Aorta (tissue), 5 donors: ENCODE data around the gene SIDT1. TPM values are rescaled to one million over a fixed set of nuclear protein-coding genes. Genes with fewer than 3 reads are reported as not detected.

Source experiments
- ATAC-seq: fragments of 200-7000 bp; cut with Tn5 transposase; one replicate; pipeline ENCODE4 v1.9.1; 2022; ENCODE audit warnings: moderate library complexity; ENCODE audit not compliant: low FRiP score
- DNase-seq, 2 donors: peaks; one replicate each; pipeline ENCODE4 v3.0.0-alpha.2; 2020
- H3K27ac ChIP-seq, 2 donors: one replicate each; pipeline ENCODE4 v1.5.1; 2013; ENCODE audit warnings: low read length in 2 of 2, mild to moderate bottlenecking in 2 of 2, moderate library complexity in 2 of 2, control low read depth in 1 of 2, inconsistent platforms in 1 of 2, low read depth in 1 of 2
- H3K27me3 ChIP-seq, 2 donors: one replicate each; pipeline ENCODE4 v1.6.1; 2013; ENCODE audit warnings: control low read depth in 1 of 2, low read length in 1 of 2, mild to moderate bottlenecking in 1 of 2, moderate library complexity in 1 of 2; ENCODE audit not compliant: insufficient read depth in 2 of 2, control insufficient read depth in 1 of 2
- H3K36me3 ChIP-seq, 2 donors: one replicate each; pipeline ENCODE4 v1.6.1; 2013; ENCODE audit warnings: control low read depth in 1 of 2, low read length in 1 of 2, mild to moderate bottlenecking in 1 of 2; ENCODE audit not compliant: insufficient read depth in 2 of 2, control insufficient read depth in 1 of 2
- H3K4me1 ChIP-seq, 2 donors: one replicate each; pipeline ENCODE4 v1.6.1; 2013; ENCODE audit warnings: low read length in 2 of 2, control low read depth in 1 of 2, mild to moderate bottlenecking in 1 of 2, moderate library complexity in 1 of 2; ENCODE audit not compliant: insufficient read depth in 2 of 2, control insufficient read depth in 1 of 2
- H3K4me3 ChIP-seq, 2 donors: one replicate each; pipeline ENCODE4 v1.5.1; 2013; ENCODE audit warnings: low read length in 2 of 2, control low read depth in 1 of 2, mild to moderate bottlenecking in 1 of 2
- H3K9me3 ChIP-seq: one replicate; pipeline ENCODE4 v1.6.1; 2013; ENCODE audit warnings: mild to moderate bottlenecking, low read length; ENCODE audit not compliant: control insufficient read depth
- WGBS, 2 donors: extraction: QIAGEN DNeasy Blood & Tissue Kit; methylation state at CpG; one replicate each; pipeline ENCODE4 v1.1.7; 2013; 5-methylcytosine and 5-hydroxymethylcytosine counted together
- intact Hi-C, 2 donors: fragments of 100-400 bp; cut with DNase I; formaldehyde crosslinking; loops; one replicate each; pipeline versions ENCODE4 v1.14.2 to v1.15.0; 2022
- microRNA-seq, 2 donors: library from miRNA; unstranded; fragments of <30 nt; microRNA quantifications; one replicate each; pipeline ENCODE4 v1.2.0, GENCODE V29; 2020
- polyA plus RNA-seq, 2 donors: library from polyadenylated mRNA; stranded (reverse); fragments of 200-250 nt; gene quantifications; one replicate each; pipeline ENCODE4 v1.2.3, GENCODE V29; 2013
- total RNA-seq, 2 donors: library from RNA; stranded (reverse); fragmentation: NEBNext Ultra II Directional; extraction: Animal tissue kit (Norgen Biotek cat#: 25700); gene quantifications; one replicate each; pipeline ENCODE4 v1.2.1, GENCODE V29; 2021
- donor health status: healthy with polysubstance abuse.
- donor health status: Bipolar disorder and iron deficiency.
- donor health status: DM: no; HTN: no; CAD: no.
- donor health status: DM: no; HTN: no; CAD: no.
- donor health status: DM: yes; HTN: yes; CAD: no.

The SIDT1 gene
- total and polyA plus RNA-seq, 4 donors, result 0.08 to 3.8 (median 2.4) TPM

DNA sequence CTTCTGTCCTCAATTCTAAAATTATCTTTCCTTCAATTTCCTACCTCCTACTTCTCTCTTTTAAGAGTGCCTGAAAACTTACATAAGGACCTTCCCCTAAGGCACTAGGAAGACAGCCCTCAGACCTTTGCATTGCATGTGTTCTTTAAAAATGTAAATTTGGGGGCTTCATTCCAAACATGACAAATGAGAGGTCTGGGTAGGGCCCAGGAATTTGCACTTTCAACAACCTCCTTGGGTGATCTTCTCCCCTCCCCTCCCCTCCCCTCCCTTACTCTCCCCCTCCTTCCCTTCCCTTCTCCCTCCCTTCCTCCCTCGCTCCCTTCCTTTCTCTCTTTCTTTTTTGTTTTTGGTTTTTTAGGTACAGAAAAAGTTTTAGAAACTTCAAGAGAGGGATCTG is 145.4 kb downstream of the SIDT1 start:
- H3K9me3 ChIP-seq, result no peaks in the 10 kb centered on the region
- H3K36me3 ChIP-seq, result no peaks in the 10 kb centered on the region
- no peak overlapping the region for H3K4me3 ChIP-seq
- ATAC-seq (no peak), DNase-seq (no peak)
- no peak overlapping the region for H3K27ac ChIP-seq
- 100% methylated on average over 1 of the region's 1 CpG for WGBS, 2 donors
- intact Hi-C loops, result no loop called here
- H3K4me1 ChIP-seq, result no peaks in the 10 kb centered on the region
- no peaks in the 10 kb centered on the region for H3K27me3 ChIP-seq

DNA sequence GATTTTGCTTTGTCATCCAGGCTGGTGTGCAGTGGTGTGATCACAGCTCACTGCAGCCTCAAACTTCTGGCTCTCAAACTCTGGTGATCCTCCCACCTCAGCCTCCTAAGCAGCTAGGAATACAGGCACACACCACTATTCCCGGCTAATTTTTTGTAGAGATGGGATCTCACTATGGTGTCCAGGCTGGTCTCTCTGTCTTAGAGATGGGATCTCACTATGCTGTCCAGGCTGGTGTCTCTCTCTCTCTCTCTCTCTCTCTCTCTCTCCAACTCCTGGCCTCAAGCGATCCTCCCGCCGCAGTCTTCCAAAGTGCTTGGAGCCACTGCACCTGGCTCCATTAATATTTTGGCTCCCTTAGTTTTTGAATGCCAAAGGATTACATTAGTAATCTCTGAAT is 146.4 kb downstream of the SIDT1 start:
- DNase-seq (no peak), ATAC-seq (no peak)
- Histone ChIP-seq H3K9me3 (no peaks in the 10 kb centered on the region), H3K36me3 (no peaks in the 10 kb centered on the region), H3K27me3 (no peaks in the 10 kb centered on the region), H3K4me3 (no peak overlapping the region), H3K27ac (no peak overlapping the region), H3K4me1 (no peaks in the 10 kb centered on the region)
- intact Hi-C loops, result no loop called here
- WGBS, 2 donors, result 97 to 98% methylated on average over 4 of the region's 4 CpGs

Small RNAs within 50 kb of the gene (microRNA-seq; reads per million reads assigned to microRNA genes)
- 0 reads per million in 2 donors for gene MIR4446

Other genes with a start within 250 kb of the SIDT1 start
- 1 to 10 TPM; 6.7 to 8.6 TPM for gene CFAP44, start 91.1 kb upstream of the SIDT1 start, total RNA-seq
- 1 to 10 TPM; 1.1 to 7.1 TPM for gene CFAP44, start 91.1 kb upstream of the SIDT1 start, polyA plus RNA-seq
- gene SPICE1, start 17.4 kb upstream of the SIDT1 start, total RNA-seq, result 10 to 100 TPM in 1 of 2 donors, 1 to 10 TPM in 1; 9.3 to 16.7 TPM
- 1 to 10 TPM; 2.3 to 2.6 TPM for gene SPICE1, start 17.4 kb upstream of the SIDT1 start, polyA plus RNA-seq
- 10 to 100 TPM; 18.0 to 18.3 TPM for gene USF3, start 164.1 kb downstream of the SIDT1 start, total RNA-seq
- gene USF3, start 164.1 kb downstream of the SIDT1 start, polyA plus RNA-seq, result 1 to 10 TPM; 3.3 to 6.2 TPM
- gene NAA50, start 213.7 kb downstream of the SIDT1 start, total RNA-seq, result 10 to 100 TPM; 74.1 to 75.7 TPM
- 10 to 100 TPM; 30.6 to 31.5 TPM for gene NAA50, start 213.7 kb downstream of the SIDT1 start, polyA plus RNA-seq
- gene ATP6V1A, start 214.5 kb downstream of the SIDT1 start, total RNA-seq, result 10 to 100 TPM; 38.4 to 42.7 TPM
- 10 to 100 TPM in 1 of 2 donors, 1 to 10 TPM in 1; 8.5 to 11.9 TPM for gene ATP6V1A, start 214.5 kb downstream of the SIDT1 start, polyA plus RNA-seq